HepG2 (cell line): Measurements from ENCODE around the gene CYP46A1. TPM values are rescaled to one million over a fixed set of nuclear protein-coding genes. Genes with fewer than 3 reads are reported as not detected.

ENCODE experiments used
- ATAC-seq: fragments of 200-7000 bp; cut with Tn5 transposase; 3 replicates; pipeline ENCODE4 v1.9.1; 2020; ENCODE audit warnings: mild to moderate bottlenecking, moderate library complexity
- BruUV-seq: library from RNA; stranded (reverse); fragments of 400-500 nt; replicated peaks from 2 replicates; lab custom pipeline; 2021; lab: Mats Ljungman, UMichigan
- CTCF ChIA-PET: fragments of 300-600 bp; formaldehyde crosslinking; extraction: SDS; loops from one replicate; lab custom pipeline; 2021; ENCODE audit warnings: low total read pairs, inconsistent platforms, low intra/inter-chr PET ratio; lab: Yijun Ruan, JAX
- POLR2A ChIA-PET: fragments of 350-600 bp; sonication (Branson Sonifier 250); formaldehyde crosslinking; loops from one replicate; lab custom pipeline; 2020; ENCODE audit warnings: antibody characterized with exemption, inconsistent platforms; lab: Yijun Ruan, JAX
- DNase-seq: peaks from one replicate; pipeline ENCODE4 v3.0.0-alpha.2; 2015; ENCODE audit warnings: low spot score
- FAIRE-seq: peaks from 3 replicates; lab custom pipeline; 2011; peaks lifted over from hg19 to GRCh38; lab: Jason Lieb, UNC
- H2AFZ ChIP-seq: one replicate; pipeline ENCODE4 v1.6.1; 2011; ENCODE audit warnings: low read length, inconsistent platforms
- H3K27ac ChIP-seq: fragments of 300-600 bp; 3 replicates; pipeline ENCODE4 v1.8.0; 2011; ENCODE audit warnings: mixed run types, mild to moderate bottlenecking, mixed read lengths, low read length, inconsistent platforms; ENCODE audit not compliant: insufficient read depth; ENCODE audit errors: extremely low read length
- H3K27me3 ChIP-seq, 2 experiments: fragments of 200-600 bp in 1 of 2; 2 replicates in 1 of 2; 3 replicates in 1 of 2; pipeline versions ENCODE4 v1.6.0 to v1.8.0; 2011; ENCODE audit warnings: low read length in 2 of 2, mild to moderate bottlenecking in 2 of 2, moderate library complexity in 2 of 2, inconsistent platforms in 1 of 2; ENCODE audit not compliant: insufficient read depth in 2 of 2, control insufficient read depth in 1 of 2
- H3K36me3 ChIP-seq, 2 experiments: fragments of 200-600 bp in 1 of 2; replicated peaks in 1 of 2; 2 replicates in 1 of 2; 3 replicates in 1 of 2; pipeline versions ENCODE4 v1.5.1 to v1.8.0; 2011; ENCODE audit warnings: low read length in 2 of 2, inconsistent platforms in 1 of 2; ENCODE audit not compliant: insufficient read depth in 2 of 2, control insufficient read depth in 1 of 2
- H3K4me1 ChIP-seq: 2 replicates; pipeline ENCODE4 v1.5.1; 2012; ENCODE audit warnings: low read length, inconsistent platforms; ENCODE audit not compliant: insufficient read depth
- H3K4me2 ChIP-seq: 2 replicates; pipeline ENCODE4 v1.6.0; 2011; ENCODE audit warnings: low read depth, low read length, inconsistent platforms
- H3K4me3 ChIP-seq, 3 experiments: fragments of 200-600 bp in 1 of 3; sonication (generic), shearing (Covaris generic) in 1 of 3; replicated peaks in 1 of 3; 2 replicates each; pipeline ENCODE4 v1.5.1; 2011 to 2016; ENCODE audit warnings: low read length in 3 of 3, inconsistent platforms in 2 of 3, low read depth in 2 of 3, mild to moderate bottlenecking in 2 of 3, control low read depth in 1 of 3, mixed read lengths in 1 of 3; ENCODE audit not compliant: insufficient read depth in 1 of 3
- H3K79me2 ChIP-seq: one replicate; pipeline ENCODE4 v1.6.1; 2011; ENCODE audit warnings: low read length, inconsistent platforms; ENCODE audit not compliant: insufficient read depth
- H3K9ac ChIP-seq: 2 replicates; pipeline ENCODE4 v1.6.0; 2011; ENCODE audit warnings: mild to moderate bottlenecking, low read depth, low read length, inconsistent platforms; ENCODE audit not compliant: insufficient read depth
- H3K9me3 ChIP-seq: 2 replicates; pipeline ENCODE4 v1.5.1; 2012; ENCODE audit warnings: mild to moderate bottlenecking, low read length
- H4K20me1 ChIP-seq: 2 replicates; pipeline ENCODE4 v1.6.0; 2011; ENCODE audit warnings: inconsistent platforms, mild to moderate bottlenecking, low read length, moderate library complexity; ENCODE audit not compliant: insufficient read depth
- ARNTL ChIP-seq: sonication (generic); formaldehyde crosslinking; IDR thresholded peaks from 2 replicates; pipeline ENCODE4 v1.4.0; 2020; ENCODE audit warnings: mild to moderate bottlenecking, missing genetic modification reagents
- CBX2 ChIP-seq, 2 experiments: fragments of 200-600 bp in 1 of 2; sonication (generic); formaldehyde crosslinking in 1 of 2; IDR thresholded peaks; 2 replicates each; pipeline versions ENCODE4 v1.7.0 to v1.8.1; 2018 to 2022; ENCODE audit warnings: low read depth in 2 of 2, low read length in 1 of 2, mild to moderate bottlenecking in 1 of 2, missing genetic modification reagents in 1 of 2
- CHD2 ChIP-seq: IDR thresholded peaks from 2 replicates; pipeline ENCODE4 v1.6.1; 2011; ENCODE audit warnings: low read depth, low read length, improper control_type of control experiment
- GTF2F1 ChIP-seq: fragments of 150-350 bp; IDR thresholded peaks from 2 replicates; pipeline ENCODE4 v1.6.1; 2014; ENCODE audit warnings: low read length
- HNRNPH1 ChIP-seq: fragments of 200-400 bp; formaldehyde crosslinking; optimal IDR thresholded peaks from 2 replicates; pipeline ENCODE3; 2017; ENCODE audit warnings: mild to moderate bottlenecking, low read depth, low read length
- HOXA5 ChIP-seq: sonication (generic); formaldehyde crosslinking; IDR thresholded peaks from 2 replicates; pipeline ENCODE4 v1.4.0; 2020; ENCODE audit warnings: missing genetic modification reagents
- TCF12 ChIP-seq, 2 experiments: fragments of 450-650 bp in 1 of 2; sonication (generic) in 1 of 2; formaldehyde crosslinking in 1 of 2; IDR thresholded peaks; 2 replicates each; pipeline versions ENCODE4 v1.6.1 to v1.8.0; 2017 to 2022; ENCODE audit warnings: antibody characterized with exemption in 1 of 2, mild to moderate bottlenecking in 1 of 2, missing genetic modification reagents in 1 of 2, moderate library complexity in 1 of 2
- TRIM24 ChIP-seq: sonication (generic); formaldehyde crosslinking; IDR thresholded peaks from 2 replicates; pipeline ENCODE4 v1.8.0; 2022; ENCODE audit warnings: mild to moderate bottlenecking, missing genetic modification reagents
- ZFP37 ChIP-seq: sonication (generic); formaldehyde crosslinking; IDR thresholded peaks from 2 replicates; pipeline ENCODE4 v1.4.0; 2020; ENCODE audit warnings: missing genetic modification reagents, borderline replicate concordance
- ZNF317 ChIP-seq: sonication (generic); formaldehyde crosslinking; IDR thresholded peaks from 2 replicates; pipeline ENCODE4 v1.5.0; 2020; ENCODE audit warnings: mild to moderate bottlenecking, missing genetic modification reagents
- WGBS: methylation state at CpG from one replicate; pipeline ENCODE4 v1.1.6; 2017; ENCODE audit warnings: low lambda C conversion rate; 5-methylcytosine and 5-hydroxymethylcytosine counted together
- in situ Hi-C: cut with HindIII; loops from 2 replicates; pipeline ENCODE4 v1.10.0; 2017; ENCODE audit warnings: low pct_unique_long_range_greater_than_20kb; ENCODE audit not compliant: extremely low pct_ligation_motif_present
- intact Hi-C: fragments of 100-400 bp; cut with micrococcal nuclease; formaldehyde crosslinking; loops from one replicate; pipeline ENCODE4 v1.10.0; 2022; ENCODE audit not compliant: unreplicated experiment
- polyA plus RNA-seq, 8 experiments: library from polyadenylated mRNA; depleted of rRNA in 3 of 8; stranded (reverse) in 7 of 8; unstranded in 1 of 8; fragments of >200 nt; fragmentation: Illumina TruSeq in 4 of 8; extraction: Trizol in 4 of 8; gene quantifications; 2 replicates each; pipeline versions ENCODE4 v1.2.1 to v1.2.3, GENCODE V29; 2011 to 2016; ENCODE audit warnings: low read depth in 4 of 8, missing spikeins in 1 of 8, mixed read lengths in 1 of 8; ENCODE audit not compliant: insufficient read depth in 1 of 8
- total RNA-seq, 5 experiments: library from RNA; depleted of rRNA; stranded (reverse); fragments of >200 nt; fragmentation: Illumina TruSeq; extraction: Trizol; gene quantifications; 2 replicates each; pipeline ENCODE4 v1.2.3, GENCODE V29; 2016; ENCODE audit warnings: low read depth in 1 of 5
- TF ChIP-seq, protein P1 (sequence below): sonication (generic); formaldehyde crosslinking; IDR thresholded peaks from 2 replicates; pipeline ENCODE4 v1.4.0; 2020; ENCODE audit warnings: mild to moderate bottlenecking, missing genetic modification reagents
- TF ChIP-seq, protein P2 (sequence below): sonication (generic); formaldehyde crosslinking; IDR thresholded peaks from 2 replicates; pipeline ENCODE4 v1.4.0; 2020; ENCODE audit warnings: missing genetic modification reagents, borderline replicate concordance

Gene CYP46A1
- total and polyA plus RNA-seq, 2 of the 13 experiments (the other 11 are each of a cell fraction or from before 2014, with no cell fraction given): not detected

DNA sequence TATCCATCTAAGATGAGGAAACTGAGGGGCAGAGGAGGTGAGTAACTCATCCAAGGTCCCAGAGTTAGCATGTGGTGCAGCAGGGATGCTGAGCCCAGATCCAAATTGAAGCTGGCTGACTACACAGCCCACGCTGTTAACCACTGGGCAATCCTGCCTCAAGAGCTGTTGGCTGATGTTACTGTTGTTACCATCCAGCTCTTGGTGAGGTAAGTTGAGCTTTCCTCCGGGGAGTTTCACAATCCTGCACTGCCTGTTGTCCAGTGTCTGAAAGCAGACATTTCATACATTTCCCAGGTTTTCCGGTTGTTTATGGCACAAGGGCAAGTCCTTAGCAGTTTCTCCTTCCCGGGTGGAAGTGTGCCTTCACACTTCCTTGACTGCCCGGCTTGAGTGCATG lies 14.5 kb downstream of the CYP46A1 start:
- Histone ChIP-seq H3K9me3 (peaks cover 9% of the 10 kb centered on the region), H3K9ac (no peak overlapping the region), H2AFZ (no peak overlapping the region), H3K4me2 (no peak overlapping the region), H3K4me1 (no peaks in the 10 kb centered on the region), H3K4me3 (no peak overlapping the region), H4K20me1 (no peaks in the 10 kb centered on the region), H3K79me2 (no peaks in the 10 kb centered on the region), H3K36me3 (no peaks in the 10 kb centered on the region), H3K27ac (no peak overlapping the region), H3K27me3 (no peaks in the 10 kb centered on the region)
- 10% methylated on average over 3 of the region's 5 CpGs for WGBS
- no peak for DNase-seq
- ChIA-PET POLR2A (no interaction called here), CTCF (no interaction called here)
- no TSS peak for BruUV-seq
- TF ChIP-seq GTF2F1: no peak
- TF ChIP-seq ZFP37 (CRISPR knock-in tag): no peak
- no peak for TF ChIP-seq ARNTL (CRISPR knock-in tag)
- no peak for TF ChIP-seq HNRNPH1
- TF ChIP-seq, protein P1, sequence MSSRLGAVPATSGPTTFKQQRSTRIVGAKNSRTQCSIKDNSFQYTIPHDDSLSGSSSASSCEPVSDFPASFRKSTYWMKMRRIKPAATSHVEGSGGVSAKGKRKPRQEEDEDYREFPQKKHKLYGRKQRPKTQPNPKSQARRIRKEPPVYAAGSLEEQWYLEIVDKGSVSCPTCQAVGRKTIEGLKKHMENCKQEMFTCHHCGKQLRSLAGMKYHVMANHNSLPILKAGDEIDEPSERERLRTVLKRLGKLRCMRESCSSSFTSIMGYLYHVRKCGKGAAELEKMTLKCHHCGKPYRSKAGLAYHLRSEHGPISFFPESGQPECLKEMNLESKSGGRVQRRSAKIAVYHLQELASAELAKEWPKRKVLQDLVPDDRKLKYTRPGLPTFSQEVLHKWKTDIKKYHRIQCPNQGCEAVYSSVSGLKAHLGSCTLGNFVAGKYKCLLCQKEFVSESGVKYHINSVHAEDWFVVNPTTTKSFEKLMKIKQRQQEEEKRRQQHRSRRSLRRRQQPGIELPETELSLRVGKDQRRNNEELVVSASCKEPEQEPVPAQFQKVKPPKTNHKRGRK (CRISPR knock-in tag): no peak
- in situ Hi-C loops: no loop called here
- no peak for ATAC-seq
- no peak for FAIRE-seq
- intact Hi-C loops: no loop called here

DNA sequence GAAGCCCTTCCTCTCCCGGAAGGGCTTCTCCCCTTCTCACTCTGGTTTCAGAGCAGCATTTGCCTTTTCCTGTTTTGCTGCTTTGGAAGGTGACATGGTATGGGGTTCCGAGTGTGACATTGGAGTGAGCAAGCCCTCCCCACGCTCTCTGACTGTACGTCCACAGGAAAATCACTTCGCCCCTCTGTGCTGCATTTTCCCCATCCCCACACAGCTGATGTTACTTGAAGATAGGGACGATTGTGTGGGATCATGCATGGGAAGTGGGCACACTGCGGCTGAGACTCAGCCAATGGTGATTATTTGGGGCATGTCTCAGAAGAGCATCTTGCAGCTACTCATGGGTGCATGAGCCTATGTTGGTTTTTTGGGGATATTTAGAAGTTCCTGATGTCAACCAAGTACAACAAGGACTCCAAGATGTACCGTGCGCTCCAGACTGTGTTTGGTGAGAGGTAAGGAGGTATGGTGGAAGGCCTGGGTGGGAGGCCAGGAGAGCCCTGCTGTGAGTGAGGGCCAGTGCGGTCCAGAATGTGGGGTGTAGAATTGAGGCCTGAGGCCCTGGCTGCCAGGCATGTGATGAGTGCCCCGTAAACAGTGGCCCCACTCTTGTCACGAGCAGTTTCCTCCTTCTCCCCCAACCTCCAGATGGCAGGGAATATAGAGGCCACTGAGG lies 15.1 kb downstream of the CYP46A1 start:
- Histone ChIP-seq H3K4me2 (no peak overlapping the region), H4K20me1 (no peaks in the 10 kb centered on the region), H3K9ac (no peak overlapping the region), H3K27me3 (no peaks in the 10 kb centered on the region), H3K9me3 (peaks cover 15% of the 10 kb centered on the region), H3K4me1 (no peaks in the 10 kb centered on the region), H3K4me3 (no peak overlapping the region), H2AFZ (no peak overlapping the region), H3K79me2 (no peaks in the 10 kb centered on the region), H3K36me3 (no peaks in the 10 kb centered on the region), H3K27ac (no peak overlapping the region)
- DNase-seq: no peak
- intact Hi-C loops (no loop called here), in situ Hi-C loops (no loop called here)
- CTCF ChIA-PET: no interaction called here
- POLR2A ChIA-PET: interaction anchor here (0.6 kb wide), 1 partner anchor 31 kb away, joined by 3 read pairs; no protein-coding TSS in a partner anchor
- no peak for FAIRE-seq
- ATAC-seq: no peak
- BruUV-seq: no TSS peak
- 57% methylated on average over 12 of the region's 12 CpGs for WGBS
- TF ChIP-seq CBX2 (IDR thresholded peaks at IDR 0.05; ENCODE audit: low read depth, low read length) (no peak), CBX2 (CRISPR knock-in tag; IDR thresholded peaks at IDR 0.05; ENCODE audit: low read depth) (no peak), ZNF317 (CRISPR knock-in tag) (no peak), TRIM24 (CRISPR knock-in tag) (no peak), HOXA5 (no peak), TCF12 (IDR thresholded peaks at IDR 0.05) (no peak), TCF12 (CRISPR knock-in tag; IDR thresholded peaks at IDR 0.05) (no peak), CHD2 (no peak)
- TF ChIP-seq, protein P2, sequence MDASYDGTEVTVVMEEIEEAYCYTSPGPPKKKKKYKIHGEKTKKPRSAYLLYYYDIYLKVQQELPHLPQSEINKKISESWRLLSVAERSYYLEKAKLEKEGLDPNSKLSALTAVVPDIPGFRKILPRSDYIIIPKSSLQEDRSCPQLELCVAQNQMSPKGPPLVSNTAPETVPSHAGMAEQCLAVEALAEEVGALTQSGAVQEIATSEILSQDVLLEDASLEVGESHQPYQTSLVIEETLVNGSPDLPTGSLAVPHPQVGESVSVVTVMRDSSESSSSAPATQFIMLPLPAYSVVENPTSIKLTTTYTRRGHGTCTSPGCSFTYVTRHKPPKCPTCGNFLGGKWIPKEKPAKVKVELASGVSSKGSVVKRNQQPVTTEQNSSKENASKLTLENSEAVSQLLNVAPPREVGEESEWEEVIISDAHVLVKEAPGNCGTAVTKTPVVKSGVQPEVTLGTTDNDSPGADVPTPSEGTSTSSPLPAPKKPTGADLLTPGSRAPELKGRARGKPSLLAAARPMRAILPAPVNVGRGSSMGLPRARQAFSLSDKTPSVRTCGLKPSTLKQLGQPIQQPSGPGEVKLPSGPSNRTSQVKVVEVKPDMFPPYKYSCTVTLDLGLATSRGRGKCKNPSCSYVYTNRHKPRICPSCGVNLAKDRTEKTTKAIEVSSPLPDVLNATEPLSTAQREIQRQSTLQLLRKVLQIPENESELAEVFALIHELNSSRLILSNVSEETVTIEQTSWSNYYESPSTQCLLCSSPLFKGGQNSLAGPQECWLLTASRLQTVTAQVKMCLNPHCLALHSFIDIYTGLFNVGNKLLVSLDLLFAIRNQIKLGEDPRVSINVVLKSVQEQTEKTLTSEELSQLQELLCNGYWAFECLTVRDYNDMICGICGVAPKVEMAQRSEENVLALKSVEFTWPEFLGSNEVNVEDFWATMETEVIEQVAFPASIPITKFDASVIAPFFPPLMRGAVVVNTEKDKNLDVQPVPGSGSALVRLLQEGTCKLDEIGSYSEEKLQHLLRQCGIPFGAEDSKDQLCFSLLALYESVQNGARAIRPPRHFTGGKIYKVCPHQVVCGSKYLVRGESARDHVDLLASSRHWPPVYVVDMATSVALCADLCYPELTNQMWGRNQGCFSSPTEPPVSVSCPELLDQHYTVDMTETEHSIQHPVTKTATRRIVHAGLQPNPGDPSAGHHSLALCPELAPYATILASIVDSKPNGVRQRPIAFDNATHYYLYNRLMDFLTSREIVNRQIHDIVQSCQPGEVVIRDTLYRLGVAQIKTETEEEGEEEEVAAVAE (CRISPR knock-in tag): no peak
